ENCODE results near the gene ZNF74.
"Not testable (repeated sequence)": the region's sequence is repeated elsewhere in the genome, so short reads cannot be mapped to it uniquely, and the experiment has no call there.

The ZNF74 gene

GRCh38 chr22:20393705-20394476 is at the start of gene ZNF74:
ZNF74 (plus strand) TSS chr22:20394151; CDS start chr22:20394629, 478 bp downstream.
- peak; percentile 60 to 62 for DNase-seq (ENCODE audit: low read depth in 2 of 2)

DNA sequence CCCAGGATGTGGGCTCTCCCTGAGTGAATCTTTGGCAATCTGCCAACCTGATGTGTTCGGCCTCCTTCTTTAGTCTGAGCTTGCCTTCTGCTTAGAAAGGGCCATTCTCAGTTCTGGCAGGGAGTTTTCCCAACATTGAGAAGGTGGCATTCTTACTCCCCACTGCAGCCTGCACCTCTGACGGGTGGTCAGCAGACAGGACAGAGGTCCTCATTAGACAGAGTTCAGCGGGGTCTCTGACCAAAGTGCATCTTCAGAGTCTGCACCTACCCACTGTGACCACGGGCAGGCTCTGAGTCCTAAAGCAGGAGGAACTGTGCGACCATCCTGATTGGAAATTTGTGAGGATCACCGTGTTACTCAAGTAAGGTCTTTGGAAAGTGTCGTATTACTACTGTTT is 47.4 kb upstream of the ZNF74 start:
- DNase-seq (ENCODE audit: low read depth in 2 of 2): not testable (repeated sequence)

GRCh38 chr22:20352536-20352935 is 41.4 kb upstream of the ZNF74 start:
- not testable (repeated sequence) for DNase-seq (ENCODE audit: low read depth in 2 of 2)

GRCh38 chr22:20354238-20354975 is 39.5 kb upstream of the ZNF74 start:
- no peak for DNase-seq (ENCODE audit: low read depth in 2 of 2)

- DNase-seq (ENCODE audit: low read depth in 2 of 2): not testable (repeated sequence)
Measured at GRCh38 chr22:20355939-20356636, 37.9 kb upstream of the ZNF74 start.

DNA sequence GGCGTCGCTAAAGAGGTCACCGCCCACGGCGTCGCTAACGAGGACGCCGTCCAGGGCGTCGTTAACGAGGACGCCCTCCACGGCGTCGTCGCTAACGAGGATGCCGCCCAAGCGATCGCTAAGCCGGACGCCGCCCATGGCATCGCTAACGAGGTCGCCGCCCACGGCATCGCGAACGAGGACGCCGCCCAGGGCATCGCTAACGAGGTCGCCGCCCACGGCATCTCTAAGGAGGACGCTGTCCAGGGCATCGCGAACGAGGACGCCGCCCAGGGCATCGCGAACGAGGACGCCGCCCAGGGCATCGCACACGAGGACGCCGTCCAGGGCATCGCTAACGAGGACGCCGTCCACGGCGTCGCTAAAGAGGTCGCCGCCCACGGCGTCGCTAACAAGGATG is 37.0 kb upstream of the ZNF74 start:
- DNase-seq (ENCODE audit: low read depth in 2 of 2): not testable (repeated sequence)

GRCh38 chr22:20357967-20358366 is 36.0 kb upstream of the ZNF74 start:
- DNase-seq (ENCODE audit: low read depth in 2 of 2): not testable (repeated sequence)

DNA sequence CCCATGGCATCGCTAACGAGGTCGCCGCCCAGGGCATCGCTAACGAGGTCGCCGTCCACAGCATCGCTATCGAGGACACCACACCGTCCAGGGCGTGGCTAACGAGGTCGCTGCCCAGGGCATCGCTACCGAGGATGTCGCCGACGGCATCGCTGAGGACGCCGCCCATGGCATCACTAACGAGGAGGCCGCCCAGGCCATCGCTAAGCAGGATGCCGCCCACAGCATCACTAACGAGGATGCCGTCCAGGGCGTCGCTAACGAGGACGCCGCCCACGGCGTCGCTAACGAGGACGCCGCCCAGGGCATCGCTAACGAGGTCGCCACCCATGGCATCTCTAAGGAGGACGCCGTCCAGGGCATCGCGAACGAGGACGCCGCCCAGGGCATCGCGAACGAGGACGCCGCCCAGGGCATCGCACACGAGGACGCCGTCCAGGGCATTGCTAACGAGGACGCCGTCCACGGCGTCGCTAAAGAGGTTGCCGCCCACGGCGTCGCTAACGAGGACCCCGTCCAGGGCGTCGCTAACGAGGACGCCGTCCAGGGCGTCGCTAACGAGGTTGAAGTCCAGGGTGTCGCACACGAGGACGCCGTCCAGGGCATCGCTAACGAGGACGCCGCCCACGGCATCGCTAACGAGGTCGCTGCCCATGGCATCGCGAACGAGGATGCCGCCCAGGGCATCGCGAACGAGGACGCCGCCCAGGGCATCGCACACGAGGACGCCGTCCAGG is 35.3 kb upstream of the ZNF74 start:
- not testable (repeated sequence) for DNase-seq (ENCODE audit: low read depth in 2 of 2)

- not testable (repeated sequence) for DNase-seq (ENCODE audit: low read depth in 2 of 2)
Measured at GRCh38 chr22:20360261-20360660, 33.7 kb upstream of the ZNF74 start.

DNA sequence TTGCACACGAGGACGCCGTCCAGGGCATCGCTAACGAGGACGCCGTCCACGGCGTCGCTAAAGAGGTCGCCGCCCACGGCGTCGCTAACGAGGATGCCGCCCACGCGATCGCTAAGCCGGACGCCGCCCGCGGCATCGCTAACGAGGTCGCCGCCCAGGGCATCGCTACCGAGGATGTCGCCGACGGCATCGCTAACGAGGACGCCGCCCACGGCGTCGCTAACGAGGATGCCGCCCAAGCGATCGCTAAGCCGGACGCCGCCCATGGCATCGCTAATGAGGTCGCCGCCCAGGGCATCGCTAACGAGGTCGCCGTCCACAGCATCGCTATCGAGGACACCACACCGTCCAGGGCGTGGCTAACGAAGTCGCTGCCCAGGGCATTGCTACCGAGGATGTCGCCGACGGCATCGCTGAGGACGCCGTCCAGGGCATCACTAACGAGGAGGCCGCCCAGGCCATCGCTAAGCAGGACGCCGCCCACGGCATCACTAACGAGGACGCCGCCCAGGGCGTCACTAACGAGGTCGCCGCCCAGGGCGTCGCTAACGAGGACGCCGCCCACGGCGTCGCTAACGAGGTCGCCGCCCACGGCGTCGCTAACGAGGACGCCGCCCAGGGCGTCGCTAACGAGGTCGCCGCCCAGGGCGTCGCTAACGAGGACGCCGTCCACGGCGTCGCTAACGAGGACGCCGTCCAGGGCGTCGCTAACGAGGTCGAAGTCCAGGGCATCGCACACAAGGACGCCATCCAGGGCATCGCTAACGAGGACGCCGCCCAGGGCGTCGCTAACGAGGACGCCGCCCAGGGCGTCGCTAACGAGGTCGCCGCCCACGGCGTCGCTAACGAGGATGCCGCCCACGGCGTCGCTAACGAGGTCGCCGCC is 32.8 kb upstream of the ZNF74 start:
- not testable (repeated sequence) for DNase-seq (ENCODE audit: low read depth in 2 of 2)

GRCh38 chr22:20361752-20362229 is 32.2 kb upstream of the ZNF74 start:
- not testable (repeated sequence) for DNase-seq (ENCODE audit: low read depth in 2 of 2)

DNA sequence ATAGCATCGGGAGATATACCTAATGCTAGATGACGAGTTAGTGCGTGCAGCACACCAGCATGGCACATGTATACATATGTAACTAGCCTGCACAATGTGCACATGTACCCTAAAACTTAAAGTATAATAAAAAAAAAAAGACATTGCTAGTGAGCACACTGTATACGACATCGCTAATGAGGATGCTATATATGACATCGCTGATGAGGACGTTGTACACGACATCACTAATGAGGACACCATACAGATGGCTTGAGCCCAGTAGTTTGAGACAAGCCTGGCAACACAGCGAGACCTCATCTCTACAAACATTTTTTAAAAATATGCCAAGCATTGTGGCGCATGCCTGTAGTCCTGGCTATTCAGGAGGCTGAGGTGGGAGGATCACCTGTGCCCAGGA is 31.5 kb upstream of the ZNF74 start:
- DNase-seq (ENCODE audit: low read depth in 2 of 2): not testable (repeated sequence)

DNA sequence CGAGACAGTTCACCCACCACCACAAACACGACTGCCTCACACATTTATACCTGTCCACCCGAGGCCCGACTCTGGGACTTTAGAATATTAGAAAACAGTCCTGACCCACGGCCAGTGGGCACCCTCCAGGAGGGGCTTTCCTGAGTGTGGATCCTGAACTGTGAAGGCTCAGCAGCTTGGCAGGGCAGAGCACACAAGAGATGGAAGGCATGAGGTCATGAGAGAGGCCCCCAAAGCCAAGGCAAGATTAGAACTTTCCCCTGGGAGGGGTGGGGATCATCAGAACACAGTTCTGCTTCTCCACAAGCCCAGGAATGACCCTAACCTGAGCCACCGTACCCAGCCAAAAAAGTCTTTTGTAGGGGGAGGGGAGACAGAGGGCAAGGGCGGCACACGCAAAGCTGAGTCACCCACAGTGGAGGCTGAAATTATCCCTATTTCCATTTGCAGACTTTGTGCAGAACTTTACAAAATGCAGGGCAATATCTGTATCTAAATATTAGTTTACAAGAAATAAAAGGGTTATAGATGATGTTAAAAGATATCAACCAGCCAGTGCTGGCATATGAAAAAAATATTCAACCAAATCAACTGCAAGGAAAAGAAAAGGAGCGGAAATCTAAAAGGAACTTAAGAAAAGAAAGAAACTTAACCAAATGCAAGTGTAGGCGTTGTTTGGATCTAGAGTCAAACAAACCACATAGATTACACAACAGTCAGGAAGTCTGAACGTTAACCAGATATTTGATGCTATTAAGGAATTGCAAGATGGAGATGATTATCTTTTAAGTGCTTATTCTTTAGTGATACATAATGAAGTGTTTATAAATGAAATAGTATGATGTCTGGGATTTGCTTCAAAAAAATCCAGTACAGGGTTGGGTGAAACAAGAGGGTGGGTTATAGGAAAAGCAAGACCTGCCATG is 29.4 kb upstream of the ZNF74 start:
- DNase-seq (ENCODE audit: low read depth in 2 of 2): not testable (repeated sequence)

DNA sequence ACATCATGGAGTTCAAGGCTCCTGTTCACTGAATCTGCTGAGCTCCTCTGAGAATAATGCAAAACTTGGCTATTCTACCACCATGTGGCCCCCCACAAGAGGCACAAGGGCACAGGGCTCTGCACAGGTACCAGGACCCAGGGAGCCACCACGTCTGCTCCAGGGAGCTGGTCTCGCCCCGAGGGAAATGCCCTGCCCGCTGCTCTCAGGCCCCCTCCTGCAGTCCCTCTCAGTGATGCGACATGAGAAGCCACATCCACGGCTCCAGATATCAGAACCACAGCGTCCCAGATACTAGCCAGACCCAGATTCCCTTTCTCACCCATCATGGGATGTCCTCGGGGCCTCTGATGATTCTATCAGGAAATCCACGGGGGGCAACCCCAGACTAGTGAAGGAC is 27.1 kb upstream of the ZNF74 start:
- DNase-seq (ENCODE audit: low read depth in 2 of 2): not testable (repeated sequence)

- not testable (repeated sequence) for DNase-seq (ENCODE audit: low read depth in 2 of 2)
Measured at GRCh38 chr22:20368875-20369274, 25.1 kb upstream of the ZNF74 start.

GRCh38 chr22:20371687-20372086 is 22.3 kb upstream of the ZNF74 start:
- not testable (repeated sequence) for DNase-seq (ENCODE audit: low read depth in 2 of 2)

DNA sequence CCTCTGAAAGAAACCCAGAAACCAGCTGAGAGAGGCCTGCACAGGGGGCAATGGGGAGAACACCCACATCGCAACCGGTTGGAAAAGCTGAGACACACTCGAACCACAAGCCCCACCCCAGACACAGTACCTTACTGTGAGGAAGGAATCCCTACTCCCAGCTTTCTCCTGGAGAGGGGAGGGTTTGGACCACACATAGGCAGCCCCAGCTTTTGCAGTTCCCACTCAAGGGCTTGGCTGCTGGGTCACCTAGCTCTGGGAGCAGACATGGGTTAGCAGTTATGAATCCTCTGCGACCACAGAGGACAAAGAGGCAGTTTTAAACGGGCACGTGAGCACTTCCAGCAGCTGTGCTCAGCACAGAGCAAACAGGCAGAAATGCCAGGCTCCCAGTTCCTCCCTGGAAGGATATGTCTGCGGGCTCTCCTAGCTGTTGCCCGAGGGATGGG is 21.5 kb upstream of the ZNF74 start:
- DNase-seq (ENCODE audit: low read depth in 2 of 2): not testable (repeated sequence)

DNA sequence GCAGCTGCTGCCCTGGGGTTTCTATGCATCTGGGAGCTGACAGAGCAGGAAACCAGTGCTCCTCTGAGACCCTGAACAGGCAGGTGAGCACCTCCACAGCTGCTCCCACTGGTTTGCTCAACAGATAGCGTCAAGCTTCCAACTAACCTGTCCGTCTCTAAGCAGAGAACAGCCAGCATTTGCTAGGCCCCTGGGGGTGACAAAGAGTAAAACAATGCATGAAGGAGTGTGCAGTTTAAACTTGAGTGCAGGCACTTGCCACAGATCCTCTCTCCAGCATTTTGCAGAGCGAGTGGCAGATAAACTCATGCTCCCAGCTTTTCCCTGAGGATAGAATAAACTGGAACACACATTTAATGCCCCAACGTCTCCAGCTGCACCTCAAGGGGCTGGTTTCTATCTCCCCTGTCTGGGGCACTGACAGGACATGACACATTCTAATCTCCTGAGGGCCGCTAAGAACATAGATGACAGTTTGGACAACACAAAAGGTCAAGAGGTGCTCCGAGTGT is 20.7 kb upstream of the ZNF74 start:
- not testable (repeated sequence) for DNase-seq (ENCODE audit: low read depth in 2 of 2)

DNA sequence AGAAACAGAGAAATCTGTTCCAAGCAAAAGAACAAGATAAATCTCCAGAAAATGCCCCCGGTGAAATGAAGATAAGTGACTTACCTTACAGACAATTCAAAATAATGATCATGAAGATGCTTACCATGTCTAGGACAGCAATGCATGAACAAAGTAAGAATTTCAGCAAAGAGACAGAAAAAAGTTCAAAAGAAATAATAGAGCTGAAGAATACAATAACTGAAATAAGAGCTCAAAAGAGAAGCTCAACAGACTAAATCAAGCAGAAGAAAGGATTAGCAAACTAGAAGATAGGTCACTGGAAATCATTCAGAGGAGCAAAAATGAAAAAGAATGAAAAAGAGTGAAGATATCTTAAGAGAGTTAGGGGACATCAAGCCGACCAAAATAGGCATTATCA is 19.8 kb upstream of the ZNF74 start:
- not testable (repeated sequence) for DNase-seq (ENCODE audit: low read depth in 2 of 2)

Data from stimulated activated CD8-positive, alpha-beta memory T cell treated with anti-CD3 and anti-CD28 coated beads, Interleukin-15, amount 100 ng/mL, for 4 hours (primary cell).